Fibroblast of lung (primary cell): ENCODE results near the gene NXPE3.

Experiments
- EZH2 ChIP-seq: IDR thresholded peaks from 2 replicates; pipeline ENCODE4 v1.5.1; 2012; ENCODE audit warnings: low read length, control low read depth, mild to moderate bottlenecking; ENCODE audit errors: missing control alignments
- TF ChIP-seq, protein P1 (sequence below), 2 donors: IDR thresholded peaks in 1 of 2; conservative IDR thresholded peaks in 1 of 2; 1 replicate in 1 of 2; 2 replicates in 1 of 2; pipeline ENCODE4 v1.5.1; 2011 to 2012; ENCODE audit warnings: low read length in 2 of 2, control low read depth in 1 of 2, inconsistent platforms in 1 of 2, low read depth in 1 of 2, mild to moderate bottlenecking in 1 of 2

DNA sequence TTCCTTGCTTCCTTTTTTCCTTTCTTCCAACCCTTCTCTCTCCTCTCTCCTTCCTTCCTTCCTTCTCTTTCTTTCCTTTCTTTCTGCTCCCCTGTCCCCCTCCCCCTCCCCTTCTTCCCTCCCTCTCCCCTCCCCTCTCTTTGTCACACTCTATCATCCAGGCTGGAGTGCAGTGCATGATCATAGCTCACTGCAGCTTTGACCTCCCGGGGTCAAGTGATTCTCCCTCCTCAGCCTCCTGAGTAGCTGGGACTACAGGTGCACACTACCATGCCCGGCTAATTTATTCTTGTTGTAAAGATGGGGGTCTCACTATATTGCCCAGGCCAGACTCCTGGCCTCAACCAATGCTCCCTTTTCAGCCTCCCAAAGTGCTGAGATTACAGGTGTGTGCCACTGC, 89.0 kb downstream of the NXPE3 start:
- TF ChIP-seq, protein P1, sequence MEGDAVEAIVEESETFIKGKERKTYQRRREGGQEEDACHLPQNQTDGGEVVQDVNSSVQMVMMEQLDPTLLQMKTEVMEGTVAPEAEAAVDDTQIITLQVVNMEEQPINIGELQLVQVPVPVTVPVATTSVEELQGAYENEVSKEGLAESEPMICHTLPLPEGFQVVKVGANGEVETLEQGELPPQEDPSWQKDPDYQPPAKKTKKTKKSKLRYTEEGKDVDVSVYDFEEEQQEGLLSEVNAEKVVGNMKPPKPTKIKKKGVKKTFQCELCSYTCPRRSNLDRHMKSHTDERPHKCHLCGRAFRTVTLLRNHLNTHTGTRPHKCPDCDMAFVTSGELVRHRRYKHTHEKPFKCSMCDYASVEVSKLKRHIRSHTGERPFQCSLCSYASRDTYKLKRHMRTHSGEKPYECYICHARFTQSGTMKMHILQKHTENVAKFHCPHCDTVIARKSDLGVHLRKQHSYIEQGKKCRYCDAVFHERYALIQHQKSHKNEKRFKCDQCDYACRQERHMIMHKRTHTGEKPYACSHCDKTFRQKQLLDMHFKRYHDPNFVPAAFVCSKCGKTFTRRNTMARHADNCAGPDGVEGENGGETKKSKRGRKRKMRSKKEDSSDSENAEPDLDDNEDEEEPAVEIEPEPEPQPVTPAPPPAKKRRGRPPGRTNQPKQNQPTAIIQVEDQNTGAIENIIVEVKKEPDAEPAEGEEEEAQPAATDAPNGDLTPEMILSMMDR (conservative IDR thresholded peaks at IDR 0.05 in 1 of 2, IDR thresholded peaks at IDR 0.05 in 1 of 2; ENCODE audit: low read depth in 1 of 2, low read length in 2 of 2) = no peak
- TF ChIP-seq EZH2 = no peak
